Left ventricle myocardium inferior (tissue), 1 donor: ENCODE results near the gene TMED6. TPM values are rescaled to one million over a fixed set of nuclear protein-coding genes. Genes with fewer than 3 reads are reported as not detected.
"Not testable (repeated sequence)": the region's sequence is repeated elsewhere in the genome, so short reads cannot be mapped to it uniquely, and the experiment has no call there.

Experiments
- DNase-seq: peaks from one replicate; pipeline ENCODE4 v3.0.0-alpha.2; 2020
- H3K27ac ChIP-seq: fragments of 200-600 bp; replicated peaks from 2 replicates; pipeline ENCODE4 v1.8.0; 2021
- H3K27me3 ChIP-seq: fragments of 200-600 bp; 2 replicates; pipeline ENCODE4 v1.8.0; 2021; ENCODE audit warnings: low read depth
- H3K36me3 ChIP-seq: fragments of 200-600 bp; 2 replicates; pipeline ENCODE4 v1.8.0; 2021
- H3K4me1 ChIP-seq: fragments of 200-600 bp; 2 replicates; pipeline ENCODE4 v1.8.0; 2021
- H3K4me3 ChIP-seq: fragments of 200-600 bp; 2 replicates; pipeline ENCODE4 v1.8.0; 2021; ENCODE audit warnings: mild to moderate bottlenecking, moderate library complexity
- H3K9me3 ChIP-seq: fragments of 200-600 bp; replicated peaks from 2 replicates; pipeline ENCODE4 v1.8.0; 2021
- CTCF ChIP-seq: fragments of 200-600 bp; IDR thresholded peaks from 2 replicates; pipeline ENCODE4 v1.8.0; 2021; ENCODE audit warnings: antibody characterized with exemption, mild to moderate bottlenecking, borderline replicate concordance
- intact Hi-C: fragments of 100-400 bp; cut with micrococcal nuclease; formaldehyde crosslinking; loops from one replicate; pipeline ENCODE4 v1.11.0; 2022
- total RNA-seq: library from RNA; stranded (reverse); fragmentation: NEBNext Ultra II Directional; extraction: Animal tissue kit (Norgen Biotek cat#: 25700); gene quantifications from one replicate; pipeline ENCODE4 v1.2.1, GENCODE V29; 2021
- donor health status: DM: no; HTN: yes; CAD: no; lungs with severe emphysema.

The TMED6 gene
- total RNA-seq, 1 donor from 2014 or later: not detected

DNA sequence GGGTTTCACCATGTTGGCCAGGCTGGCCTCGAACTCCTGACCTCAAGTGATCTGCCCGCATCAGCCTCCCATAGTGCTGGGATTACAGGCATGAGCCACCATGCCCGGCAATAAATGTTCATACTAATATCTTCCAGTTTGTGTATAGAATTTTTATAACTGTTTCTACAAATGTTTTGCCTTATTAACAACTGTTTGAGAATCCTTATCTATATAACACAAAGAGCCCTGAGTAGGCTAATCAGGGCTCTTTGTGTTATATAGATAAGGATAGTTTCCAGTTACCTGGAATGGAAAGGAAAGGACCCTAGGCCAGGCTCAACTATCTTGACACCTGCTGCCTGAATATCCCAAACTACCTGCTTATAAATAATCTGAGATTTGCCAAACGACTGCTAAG, 17.3 kb upstream of the TMED6 start:
- Histone ChIP-seq H3K27me3 (no peaks in the 10 kb centered on the region), H3K27ac (no peak overlapping the region), H3K9me3 (no peaks in the 10 kb centered on the region), H3K4me3 (no peak overlapping the region), H3K4me1 (no peaks in the 10 kb centered on the region), H3K36me3 (peaks cover 91% of the 10 kb centered on the region)
- intact Hi-C loops: no loop called here
- TF ChIP-seq CTCF: no peak
- no peak for DNase-seq

- Histone ChIP-seq H3K27me3 (no peaks in the 10 kb centered on the region), H3K4me3 (no peak overlapping the region), H3K4me1 (no peaks in the 10 kb centered on the region), H3K9me3 (no peaks in the 10 kb centered on the region), H3K27ac (no peak overlapping the region), H3K36me3 (peaks cover 88% of the 10 kb centered on the region)
- no peak for DNase-seq
- intact Hi-C loops: no loop called here
- TF ChIP-seq CTCF: no peak
Measured at GRCh38 chr16:69367980-69368379, 16.4 kb upstream of the TMED6 start.

DNA sequence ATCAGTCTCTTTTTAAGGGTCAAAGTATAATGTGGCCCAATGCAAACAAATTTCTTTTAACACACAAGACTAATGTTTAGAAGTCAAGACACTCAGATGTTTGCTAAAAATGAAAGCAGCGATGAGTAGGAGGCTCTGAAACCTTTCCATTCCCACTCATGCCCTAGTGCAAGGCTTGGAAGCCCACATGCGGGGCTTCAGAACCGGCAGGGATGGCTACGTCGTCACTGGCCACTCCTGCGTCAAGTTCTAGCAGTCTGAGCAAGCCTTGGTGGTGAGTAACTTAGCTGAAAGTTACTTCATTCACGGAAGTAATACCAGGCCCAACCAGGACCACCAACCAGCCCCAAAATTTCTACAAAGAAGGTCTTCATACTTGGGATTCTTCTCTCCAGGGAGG, 14.8 kb upstream of the TMED6 start:
- H3K27ac ChIP-seq: no peak overlapping the region
- TF ChIP-seq CTCF: no peak
- H3K36me3 ChIP-seq: peaks cover 76% of the 10 kb centered on the region
- H3K4me3 ChIP-seq: no peak overlapping the region
- no peaks in the 10 kb centered on the region for H3K9me3 ChIP-seq
- no peaks in the 10 kb centered on the region for H3K27me3 ChIP-seq
- H3K4me1 ChIP-seq: no peaks in the 10 kb centered on the region
- intact Hi-C loops: no loop called here
- no peak for DNase-seq

- H3K4me3 ChIP-seq: no peak overlapping the region
- intact Hi-C loops: no loop called here
- DNase-seq: no peak
- H3K27me3 ChIP-seq: no peaks in the 10 kb centered on the region
- no peaks in the 10 kb centered on the region for H3K4me1 ChIP-seq
- H3K27ac ChIP-seq: no peak overlapping the region
- H3K36me3 ChIP-seq: peaks cover 77% of the 10 kb centered on the region
- no peaks in the 10 kb centered on the region for H3K9me3 ChIP-seq
- no peak for TF ChIP-seq CTCF
Measured at GRCh38 chr16:69365901-69366300, 14.3 kb upstream of the TMED6 start.

GRCh38 chr16:69364088-69364487, 12.5 kb upstream of the TMED6 start:
- H3K4me1 ChIP-seq: no peaks in the 10 kb centered on the region
- no peak for TF ChIP-seq CTCF
- DNase-seq: no peak
- intact Hi-C loops: no loop called here
- H3K4me3 ChIP-seq: no peak overlapping the region
- no peak overlapping the region for H3K27ac ChIP-seq
- H3K27me3 ChIP-seq: no peaks in the 10 kb centered on the region
- peaks cover 71% of the 10 kb centered on the region for H3K36me3 ChIP-seq
- H3K9me3 ChIP-seq: no peaks in the 10 kb centered on the region

DNA sequence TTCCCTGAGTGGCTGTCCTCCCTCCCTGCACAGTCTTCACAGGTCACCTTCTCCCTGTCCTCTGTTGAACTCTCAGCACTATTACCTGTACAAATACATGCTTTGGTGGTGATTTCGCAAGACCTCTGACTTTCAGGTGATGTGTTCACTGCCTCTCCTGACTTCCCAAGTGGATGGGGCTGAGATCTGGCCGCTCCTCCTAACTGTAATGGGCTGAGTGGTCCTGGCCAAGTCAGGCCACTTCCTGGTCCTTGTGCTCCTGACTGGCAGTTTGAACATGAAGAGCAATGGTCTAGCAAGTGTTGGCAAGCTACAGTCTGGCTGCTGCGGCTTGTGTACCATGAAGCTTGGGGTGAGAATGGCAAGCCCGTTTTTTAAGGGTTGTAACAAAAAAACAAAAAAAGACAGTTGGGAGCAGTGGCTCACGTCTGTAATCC, 11.7 kb upstream of the TMED6 start:
- TF ChIP-seq CTCF: no peak
- intact Hi-C loops: no loop called here

DNA sequence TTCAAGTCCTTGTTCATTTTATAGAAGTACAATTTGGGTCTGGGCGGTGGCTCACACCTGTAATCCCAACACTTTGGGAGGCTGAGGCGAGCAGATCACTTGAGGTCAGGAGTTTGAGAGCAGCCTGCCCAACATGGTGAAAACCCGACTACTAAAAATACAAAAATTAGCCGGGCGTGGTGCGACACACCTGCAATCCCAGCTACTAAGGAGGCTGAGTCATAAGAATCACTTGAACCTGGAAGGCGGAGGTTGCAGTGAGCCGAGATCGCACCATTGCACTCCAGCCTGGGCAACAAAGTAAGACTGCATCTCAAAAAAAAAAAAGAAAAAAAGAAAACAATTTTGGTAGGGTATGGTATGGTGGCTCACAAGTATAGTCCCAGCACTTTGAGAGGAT, 8.5 kb upstream of the TMED6 start:
- H3K4me1 ChIP-seq, H3K9me3 ChIP-seq, intact Hi-C loops, H3K27ac ChIP-seq, DNase-seq, H3K27me3 ChIP-seq, H3K4me3 ChIP-seq: not testable (repeated sequence)
- H3K36me3 ChIP-seq: peaks cover 31% of the 10 kb centered on the region

More for the DNA sequence above, 11.7 kb upstream of the TMED6 start:
- no peak for DNase-seq
- H3K9me3 ChIP-seq: no peaks in the 10 kb centered on the region
- H3K4me3 ChIP-seq: no peak overlapping the region
- H3K36me3 ChIP-seq: peaks cover 64% of the 10 kb centered on the region
- H3K27me3 ChIP-seq: no peaks in the 10 kb centered on the region
- H3K27ac ChIP-seq: no peak overlapping the region
- H3K4me1 ChIP-seq: no peaks in the 10 kb centered on the region
